ENCODE data around the gene SLC25A21.
"Not testable (repeated sequence)": the region's sequence is repeated elsewhere in the genome, so short reads cannot be mapped to it uniquely, and the experiment has no call there.

The SLC25A21 gene

GRCh38 chr14:37172024-37172869 is at the start of gene SLC25A21:
Gene SLC25A21, minus strand, starts transcription at chr14:37172606.
- peak; percentile 16 to 80 for DNase-seq

GRCh38 chr14:37221073-37221472 is 48.7 kb upstream of the SLC25A21 start:
- no peak for DNase-seq

DNA sequence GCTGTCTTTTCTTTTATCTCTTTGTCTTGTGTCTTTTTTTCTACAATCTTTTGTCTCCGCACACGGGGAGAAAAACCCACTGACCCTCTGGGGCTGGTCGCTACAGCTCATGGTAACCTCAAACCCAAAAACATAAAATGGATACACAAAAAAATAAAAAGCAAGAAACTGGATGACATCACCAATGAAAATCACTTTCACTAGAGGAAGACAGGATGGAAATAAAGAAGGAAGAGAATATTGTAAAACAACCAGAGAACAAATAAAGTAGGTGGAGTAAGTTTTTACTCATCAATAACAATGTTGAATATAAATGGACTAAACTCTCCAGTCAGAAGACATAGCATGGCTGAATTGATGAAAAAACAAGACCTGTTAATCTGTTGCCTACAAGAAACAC is 42.9 kb upstream of the SLC25A21 start:
- DNase-seq: no peak

GRCh38 chr14:37213016-37213415 is 40.6 kb upstream of the SLC25A21 start:
- no peak for DNase-seq

GRCh38 chr14:37210448-37210847 is 38.0 kb upstream of the SLC25A21 start:
- DNase-seq: no peak

- not testable (repeated sequence) for DNase-seq
These were observed 37.2 kb upstream of the SLC25A21 start for GRCh38 chr14:37209617-37210016.

- DNase-seq: not testable (repeated sequence)
These were observed 33.5 kb upstream of the SLC25A21 start for GRCh38 chr14:37205623-37206605.

GRCh38 chr14:37203423-37203822 is 31.0 kb upstream of the SLC25A21 start:
- no peak for DNase-seq

- no peak for DNase-seq
These were observed 30.4 kb upstream of the SLC25A21 start for GRCh38 chr14:37202812-37203211.

- no peak for DNase-seq
These were observed 29.9 kb upstream of the SLC25A21 start for GRCh38 chr14:37202265-37202664.

DNA sequence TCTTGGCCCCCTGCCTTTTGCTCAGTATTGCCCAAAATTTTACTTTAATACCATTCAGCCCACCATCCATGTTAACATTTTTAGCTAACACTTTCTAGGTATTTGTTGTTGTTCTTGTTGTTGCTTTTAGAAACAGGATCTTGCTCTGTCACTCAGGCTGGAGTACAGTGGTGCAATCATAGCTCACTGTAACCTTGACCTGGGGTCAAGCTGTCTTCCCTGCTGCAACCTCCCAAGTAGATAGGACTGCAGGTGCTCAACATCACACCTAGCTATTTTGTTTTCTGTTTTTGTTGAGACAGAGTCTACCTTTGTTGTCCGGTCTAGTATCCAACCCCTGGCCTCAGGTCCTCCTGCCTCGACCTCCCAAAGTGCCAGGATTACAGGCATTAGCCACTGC is 29.3 kb upstream of the SLC25A21 start:
- DNase-seq: no peak

- DNase-seq: no peak
These were observed 26.5 kb upstream of the SLC25A21 start for GRCh38 chr14:37198907-37199306.

- no peak for DNase-seq
These were observed 25.8 kb upstream of the SLC25A21 start for GRCh38 chr14:37198273-37198598.

DNA sequence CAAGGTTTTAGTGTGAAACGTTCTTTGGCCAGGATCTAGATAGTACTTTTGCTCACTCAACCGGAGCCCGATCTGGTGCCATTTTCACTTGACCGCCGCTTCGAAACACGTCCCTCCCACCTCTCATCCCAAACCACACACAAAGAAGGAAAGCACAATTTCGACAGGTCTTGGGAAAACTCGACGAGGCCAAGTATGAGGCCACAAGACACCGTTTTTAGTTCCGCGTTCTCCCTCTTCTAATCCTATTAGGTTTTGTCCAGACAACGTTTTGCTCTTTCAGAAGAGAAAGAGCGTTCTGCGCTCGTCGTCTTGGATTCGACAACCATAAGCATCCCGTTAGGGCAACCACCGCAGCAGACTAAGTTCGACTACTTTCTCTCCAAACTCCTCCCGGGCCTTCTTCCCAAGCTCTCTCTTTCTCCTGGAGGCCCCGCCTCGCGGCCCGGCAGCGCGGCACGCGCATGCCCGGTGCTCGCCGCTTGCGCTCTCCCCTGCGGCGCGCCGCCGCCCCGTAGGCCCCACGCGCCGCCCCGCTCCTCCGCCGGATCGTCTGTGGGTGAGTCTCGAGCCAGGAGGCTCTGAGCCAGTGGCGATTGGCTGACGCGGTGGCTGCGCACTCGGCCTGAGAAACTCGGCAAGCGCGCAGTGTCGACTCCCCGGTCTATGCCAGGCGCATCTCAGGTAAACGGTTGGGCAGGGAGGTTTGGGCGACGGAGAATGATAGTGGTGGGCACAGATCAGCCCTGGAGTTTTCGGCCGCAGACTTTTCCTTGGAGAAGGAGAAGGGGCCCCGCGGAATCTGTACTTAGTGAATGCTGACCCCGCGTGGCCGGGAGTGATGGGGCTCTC is 25.2 kb upstream of the SLC25A21 start, which contains the start of gene MIPOL1:
MIPOL1 (plus strand) TSS at position 517 of the 852 bp plus-strand sequence. CDS start 49,952 bp downstream, outside the sequence.
- DNase-seq: peak; percentile 63 to 86

- no peak for DNase-seq
These were observed 24.4 kb upstream of the SLC25A21 start for GRCh38 chr14:37196604-37197420.

DNA sequence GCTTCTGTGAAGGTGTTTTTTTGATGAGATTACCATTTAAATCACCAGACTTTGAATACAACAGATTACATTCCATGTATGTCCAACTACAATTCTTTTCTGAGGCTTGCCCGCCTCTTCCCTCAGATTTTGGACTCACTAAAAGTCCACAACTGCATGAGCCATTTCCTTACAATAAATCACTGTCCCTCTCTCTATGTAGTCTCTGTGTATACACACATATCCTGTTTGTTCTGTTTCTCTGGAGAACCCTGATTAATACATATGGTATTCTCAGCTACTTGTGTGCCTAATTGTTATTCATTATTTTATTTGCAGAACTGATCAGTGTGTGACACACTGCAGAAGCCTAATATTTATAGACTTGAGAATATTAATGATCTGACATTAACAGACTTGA is 22.9 kb upstream of the SLC25A21 start:
- no peak for DNase-seq

DNA sequence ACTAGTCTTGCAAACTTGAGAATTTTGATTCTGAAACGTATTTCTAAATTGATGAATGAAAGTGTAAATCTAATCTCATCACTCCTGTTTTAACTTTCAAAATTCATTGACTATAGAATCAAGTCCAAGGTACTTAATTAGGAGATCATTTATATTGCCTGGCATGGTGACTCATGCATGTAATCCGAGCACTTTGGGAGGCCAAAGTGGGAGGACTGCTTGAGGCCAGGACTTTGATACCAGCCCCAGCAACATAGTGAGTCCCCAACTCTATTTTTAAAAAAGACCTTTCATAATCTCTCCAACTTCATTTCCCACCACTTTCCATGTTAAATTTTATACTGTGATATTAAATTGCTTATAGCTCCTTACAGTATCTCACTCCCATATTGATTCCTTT is 22.3 kb upstream of the SLC25A21 start:
- DNase-seq: no peak

DNA sequence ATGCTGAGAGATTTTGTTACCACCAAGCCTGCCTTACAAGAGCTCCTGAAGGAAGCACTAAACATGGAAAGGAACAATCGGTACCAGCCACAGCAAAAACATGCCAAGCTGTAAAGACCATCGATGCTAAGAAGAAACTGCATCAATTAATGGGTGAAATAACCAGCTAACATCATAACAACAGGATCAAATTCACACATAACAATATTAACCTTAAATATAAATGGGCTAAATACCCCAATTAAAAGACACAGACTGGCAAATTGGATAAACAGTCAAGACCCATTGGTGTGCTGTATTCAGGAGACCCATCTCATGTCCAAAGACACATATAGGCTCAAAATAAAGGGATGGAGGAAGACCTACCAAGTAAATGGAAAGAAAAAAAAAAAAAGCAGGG is 17.3 kb upstream of the SLC25A21 start:
- DNase-seq: not testable (repeated sequence)

- not testable (repeated sequence) for DNase-seq
These were observed 15.6 kb upstream of the SLC25A21 start for GRCh38 chr14:37187840-37188577.

- no peak for DNase-seq
These were observed 14.9 kb upstream of the SLC25A21 start for GRCh38 chr14:37187294-37187693.

GRCh38 chr14:37186865-37187264 is 14.5 kb upstream of the SLC25A21 start:
- DNase-seq: no peak
